BJ (cell line): ENCODE results near the gene HIF1AN. TPM values are rescaled to one million over a fixed set of nuclear protein-coding genes. Genes with fewer than 3 reads are reported as not detected.
"Not testable (repeated sequence)": the region's sequence is repeated elsewhere in the genome, so short reads cannot be mapped to it uniquely, and the experiment has no call there.

Source experiments
- CTCF ChIA-PET: fragments of 350-600 bp; formaldehyde crosslinking; extraction: SDS; loops from one replicate; lab custom pipeline; 2021; ENCODE audit warnings: antibody characterized with exemption, inconsistent platforms; lab: Yijun Ruan, JAX
- POLR2A ChIA-PET: fragments of 300-600 bp; sonication (Branson Sonifier 250); formaldehyde crosslinking; extraction: SDS; loops from one replicate; lab custom pipeline; 2021; ENCODE audit warnings: antibody characterized with exemption; lab: Charles Lee
- DNase-seq: peaks from one replicate; pipeline ENCODE4 v3.0.0-alpha.2; 2011; ENCODE audit warnings: low read depth
- H3K27me3 ChIP-seq: 2 replicates; pipeline ENCODE4 v1.6.0; 2011; ENCODE audit warnings: low read length; ENCODE audit not compliant: control insufficient read depth, insufficient read depth
- H3K36me3 ChIP-seq: 2 replicates; pipeline ENCODE4 v1.5.1; 2011; ENCODE audit warnings: low read length; ENCODE audit not compliant: control insufficient read depth, insufficient read depth
- H3K4me3 ChIP-seq: 2 replicates; pipeline ENCODE4 v1.5.1; 2011; ENCODE audit warnings: low read depth, mild to moderate bottlenecking, control low read depth, low read length
- polyA plus RNA-seq: library from polyadenylated mRNA; depleted of rRNA; stranded (reverse); fragments of >200 nt; gene quantifications from 2 replicates; pipeline ENCODE4 v1.2.3, GENCODE V29; 2011
- TF ChIP-seq, protein P1 (sequence below): IDR thresholded peaks from 2 replicates; pipeline ENCODE4 v1.5.1; 2011; ENCODE audit warnings: low read depth, mild to moderate bottlenecking, control low read depth, inconsistent platforms, low read length, moderate library complexity; ENCODE audit not compliant: insufficient read depth

HIF1AN gene
- polyA plus RNA-seq, 1 experiment = 7.4 TPM

DNA sequence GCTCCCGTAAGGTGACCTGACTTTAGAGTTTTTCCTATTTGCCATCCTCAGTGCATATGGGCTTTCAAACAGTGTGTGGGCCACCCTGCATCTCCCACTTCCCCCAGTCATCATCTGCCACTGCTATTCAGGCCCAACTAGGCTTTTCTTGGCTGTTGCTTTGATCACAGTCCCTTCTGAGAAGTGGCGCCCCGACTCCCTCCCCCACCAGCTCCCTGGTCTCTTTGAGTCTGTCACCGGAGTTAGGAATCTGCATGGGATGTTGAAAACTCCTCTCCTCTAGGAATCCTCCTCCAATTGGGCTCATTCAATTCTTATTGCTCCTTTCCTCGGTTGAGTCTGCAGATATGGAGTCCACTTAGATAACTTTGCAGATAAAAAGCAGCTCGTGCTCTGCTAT is 32.1 kb downstream of the HIF1AN start:
- no peak for DNase-seq
- CTCF ChIA-PET = interaction anchor here (0.6 to 1.7 kb wide), 3 partner anchors 32 to 523 kb away, joined by 3 to 4 read pairs (median 3); partner anchors contain the start of gene HIF1AN
- TF ChIP-seq, protein P1, sequence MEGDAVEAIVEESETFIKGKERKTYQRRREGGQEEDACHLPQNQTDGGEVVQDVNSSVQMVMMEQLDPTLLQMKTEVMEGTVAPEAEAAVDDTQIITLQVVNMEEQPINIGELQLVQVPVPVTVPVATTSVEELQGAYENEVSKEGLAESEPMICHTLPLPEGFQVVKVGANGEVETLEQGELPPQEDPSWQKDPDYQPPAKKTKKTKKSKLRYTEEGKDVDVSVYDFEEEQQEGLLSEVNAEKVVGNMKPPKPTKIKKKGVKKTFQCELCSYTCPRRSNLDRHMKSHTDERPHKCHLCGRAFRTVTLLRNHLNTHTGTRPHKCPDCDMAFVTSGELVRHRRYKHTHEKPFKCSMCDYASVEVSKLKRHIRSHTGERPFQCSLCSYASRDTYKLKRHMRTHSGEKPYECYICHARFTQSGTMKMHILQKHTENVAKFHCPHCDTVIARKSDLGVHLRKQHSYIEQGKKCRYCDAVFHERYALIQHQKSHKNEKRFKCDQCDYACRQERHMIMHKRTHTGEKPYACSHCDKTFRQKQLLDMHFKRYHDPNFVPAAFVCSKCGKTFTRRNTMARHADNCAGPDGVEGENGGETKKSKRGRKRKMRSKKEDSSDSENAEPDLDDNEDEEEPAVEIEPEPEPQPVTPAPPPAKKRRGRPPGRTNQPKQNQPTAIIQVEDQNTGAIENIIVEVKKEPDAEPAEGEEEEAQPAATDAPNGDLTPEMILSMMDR = no peak
- H3K27me3 ChIP-seq = peaks cover 24% of the 10 kb centered on the region
- POLR2A ChIA-PET = no interaction called here
- no peaks in the 10 kb centered on the region for H3K36me3 ChIP-seq
- no peak overlapping the region for H3K4me3 ChIP-seq

DNA sequence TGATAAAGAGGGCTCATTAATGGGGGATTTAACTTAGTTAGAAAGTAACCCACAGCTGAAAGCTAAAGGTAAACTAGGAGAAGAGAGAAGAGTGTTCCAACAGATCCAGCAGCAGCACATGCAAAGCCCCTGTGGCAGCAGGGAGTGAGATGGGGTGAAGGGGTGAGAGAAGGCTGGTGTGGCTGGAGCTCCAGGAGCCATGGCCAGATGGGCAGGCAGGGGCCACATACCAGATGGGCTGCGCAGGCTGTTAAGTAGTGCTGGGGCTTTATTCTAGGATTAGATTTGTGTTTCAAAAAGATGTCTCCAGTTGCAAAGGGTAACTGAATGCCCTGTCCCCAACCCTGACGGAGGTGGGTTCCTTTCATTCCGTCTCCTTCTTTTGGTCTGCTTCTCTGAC is 33.2 kb downstream of the HIF1AN start:
- TF ChIP-seq, protein P1 = no peak
- ChIA-PET POLR2A (no interaction called here), CTCF (interaction anchor here (0.8 to 1.7 kb wide), 3 partner anchors 9 to 175 kb away, joined by 3 to 4 read pairs (median 3); partner anchors contain the start of gene HIF1AN)
- Histone ChIP-seq H3K27me3 (peaks cover 26% of the 10 kb centered on the region), H3K4me3 (no peak overlapping the region), H3K36me3 (no peaks in the 10 kb centered on the region)
- DNase-seq = no peak

DNA sequence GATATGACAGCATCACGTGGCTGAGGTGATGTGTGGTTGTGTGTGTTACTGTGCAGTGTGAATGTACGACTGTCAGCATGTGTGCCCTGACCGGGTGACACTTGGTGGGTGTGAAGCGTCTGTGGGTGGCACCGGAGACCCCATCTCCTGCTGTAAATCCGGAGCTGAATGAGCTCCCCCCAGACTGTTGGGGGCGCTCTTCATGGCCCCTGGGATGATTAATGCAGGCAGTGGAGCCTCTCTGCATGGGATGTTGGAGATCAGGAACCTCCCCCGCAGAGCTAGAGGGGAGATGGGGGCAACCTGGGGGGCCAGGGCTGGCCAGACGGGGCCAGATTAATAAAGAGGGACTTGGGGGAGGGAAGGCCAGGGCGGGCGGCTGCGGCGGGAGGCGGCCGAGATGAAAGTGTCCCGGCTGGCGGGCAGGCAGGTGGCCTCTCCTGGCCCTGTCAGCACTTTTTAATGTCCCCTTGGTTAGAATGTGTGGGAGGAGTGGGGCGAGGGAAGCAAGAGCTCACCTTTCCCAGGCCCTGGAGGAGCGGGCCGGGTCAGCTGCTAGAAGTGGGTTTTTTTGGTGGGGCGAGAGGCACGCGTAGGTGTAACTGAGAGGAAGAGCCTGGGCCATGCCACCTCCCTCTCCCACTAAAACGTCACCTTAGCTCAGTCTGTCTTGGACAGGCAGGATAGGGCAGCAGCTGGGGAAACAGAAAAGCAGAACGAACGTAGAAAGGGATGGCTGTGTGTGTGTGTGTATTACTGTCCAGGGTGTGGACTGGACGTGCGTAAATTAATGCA is 34.1 kb downstream of the HIF1AN start:
- POLR2A ChIA-PET = no interaction called here
- CTCF ChIA-PET = interaction anchor here (0.8 to 1.3 kb wide), 3 partner anchors 8 to 309 kb away, joined by 3 read pairs; partner anchors contain the start of gene HIF1AN
- Histone ChIP-seq H3K27me3 (peaks cover 29% of the 10 kb centered on the region), H3K36me3 (no peaks in the 10 kb centered on the region), H3K4me3 (no peak overlapping the region)
- TF ChIP-seq, protein P1 = no peak
- no peak for DNase-seq

DNA sequence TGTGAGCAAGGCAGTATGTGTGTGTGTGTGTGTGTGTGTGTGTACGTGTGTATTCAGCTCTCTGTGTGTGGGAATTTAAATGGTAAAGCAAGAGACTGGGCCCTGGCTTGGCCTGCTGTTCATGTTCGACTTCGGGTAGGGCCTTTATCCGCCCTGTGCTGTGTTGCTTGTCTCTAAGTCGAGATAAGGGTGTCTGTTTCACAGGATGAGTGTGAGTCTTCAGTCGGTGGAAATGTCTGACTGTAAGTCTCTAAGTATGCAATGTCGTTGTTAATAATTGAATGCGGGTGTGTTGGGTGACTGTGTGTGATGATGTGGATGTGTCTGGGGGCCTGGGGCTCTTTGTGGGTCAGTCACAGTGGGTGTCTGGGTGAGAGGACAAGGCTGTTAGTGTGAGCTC is 34.8 kb downstream of the HIF1AN start:
- TF ChIP-seq, protein P1 = no peak
- ChIA-PET POLR2A (no interaction called here), CTCF (interaction anchor here (1.0 to 1.3 kb wide), 2 partner anchors 35 to 308 kb away, joined by 3 read pairs; partner anchors contain the start of gene HIF1AN)
- H3K27me3 ChIP-seq = peaks cover 29% of the 10 kb centered on the region
- no peak overlapping the region for H3K4me3 ChIP-seq
- no peaks in the 10 kb centered on the region for H3K36me3 ChIP-seq
- no peak for DNase-seq

DNA sequence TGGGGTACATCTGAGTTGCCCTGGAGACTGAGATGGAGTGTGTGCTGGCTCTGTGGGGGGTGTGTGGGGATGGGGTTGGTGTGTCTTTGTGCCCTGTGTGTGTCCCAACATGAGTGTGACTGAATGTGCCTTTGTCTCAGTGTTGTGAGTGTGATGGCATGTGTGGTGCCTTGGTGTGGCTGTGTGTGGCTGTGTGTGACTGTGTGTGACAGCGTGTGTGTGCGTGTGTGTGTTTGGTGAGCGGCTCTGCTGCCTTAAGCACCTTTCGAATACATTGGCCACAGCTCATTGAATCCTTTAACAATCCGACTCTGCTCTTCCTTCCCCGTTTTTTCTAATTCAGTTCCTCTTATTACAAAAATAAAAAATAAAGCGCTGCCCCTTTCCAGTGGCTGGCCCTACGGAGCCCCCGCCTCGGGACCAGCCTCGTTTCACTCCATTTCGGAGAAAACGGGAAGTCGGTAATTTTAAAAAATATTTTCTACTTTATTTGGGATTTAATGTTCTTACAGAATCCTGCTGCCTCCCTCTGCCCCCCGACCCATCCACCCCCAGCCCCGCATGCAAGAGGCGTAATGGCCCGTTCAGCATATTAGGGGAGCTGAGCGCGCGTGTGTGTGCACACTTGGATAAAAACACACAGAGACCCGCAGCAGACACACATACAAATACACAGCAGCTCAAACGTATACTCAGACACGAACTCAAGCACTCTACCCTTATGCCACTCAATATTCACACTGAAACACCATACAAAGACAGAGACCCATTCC is 35.5 kb downstream of the HIF1AN start:
- Histone ChIP-seq H3K4me3 (no peak overlapping the region), H3K27me3 (peaks cover 27% of the 10 kb centered on the region), H3K36me3 (no peaks in the 10 kb centered on the region)
- TF ChIP-seq, protein P1 = no peak
- ChIA-PET CTCF (interaction anchor here (0.6 kb wide), 1 partner anchor 105 kb away, joined by 3 read pairs; no protein-coding TSS in a partner anchor), POLR2A (no interaction called here)
- DNase-seq = no peak

DNA sequence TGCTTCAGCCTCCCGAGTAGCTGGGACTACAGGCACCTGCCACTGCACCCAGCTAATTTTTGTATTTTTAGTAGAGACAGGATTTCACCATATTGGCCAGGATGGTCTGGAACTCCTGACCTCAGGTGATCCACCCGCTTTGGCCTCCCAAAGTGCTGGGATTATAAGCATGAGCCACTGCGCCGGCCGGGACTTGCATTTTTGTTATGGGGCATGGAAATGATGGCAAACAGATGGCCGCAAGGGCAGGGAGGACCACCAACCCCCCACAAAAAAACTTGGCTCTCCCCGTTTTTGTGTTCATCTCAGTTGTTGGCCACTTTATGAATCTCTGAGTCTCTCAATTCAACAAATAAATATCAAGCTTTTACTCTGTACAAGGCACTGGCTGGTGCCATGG is 39.4 kb downstream of the HIF1AN start:
- POLR2A ChIA-PET, H3K36me3 ChIP-seq, H3K4me3 ChIP-seq, DNase-seq: not testable (repeated sequence)
- CTCF ChIA-PET = interaction anchor here (0.9 kb wide), 1 partner anchor 23 kb away, joined by 4 read pairs; no protein-coding TSS in a partner anchor
- H3K27me3 ChIP-seq = peaks cover 17% of the 10 kb centered on the region
